Femur (tissue), 1 donor: ENCODE data around the gene AGBL4.

Source experiments
- DNase-seq: peaks from one replicate; pipeline ENCODE4 v3.0.0-alpha.2; 2017

AGBL4 gene

DNA sequence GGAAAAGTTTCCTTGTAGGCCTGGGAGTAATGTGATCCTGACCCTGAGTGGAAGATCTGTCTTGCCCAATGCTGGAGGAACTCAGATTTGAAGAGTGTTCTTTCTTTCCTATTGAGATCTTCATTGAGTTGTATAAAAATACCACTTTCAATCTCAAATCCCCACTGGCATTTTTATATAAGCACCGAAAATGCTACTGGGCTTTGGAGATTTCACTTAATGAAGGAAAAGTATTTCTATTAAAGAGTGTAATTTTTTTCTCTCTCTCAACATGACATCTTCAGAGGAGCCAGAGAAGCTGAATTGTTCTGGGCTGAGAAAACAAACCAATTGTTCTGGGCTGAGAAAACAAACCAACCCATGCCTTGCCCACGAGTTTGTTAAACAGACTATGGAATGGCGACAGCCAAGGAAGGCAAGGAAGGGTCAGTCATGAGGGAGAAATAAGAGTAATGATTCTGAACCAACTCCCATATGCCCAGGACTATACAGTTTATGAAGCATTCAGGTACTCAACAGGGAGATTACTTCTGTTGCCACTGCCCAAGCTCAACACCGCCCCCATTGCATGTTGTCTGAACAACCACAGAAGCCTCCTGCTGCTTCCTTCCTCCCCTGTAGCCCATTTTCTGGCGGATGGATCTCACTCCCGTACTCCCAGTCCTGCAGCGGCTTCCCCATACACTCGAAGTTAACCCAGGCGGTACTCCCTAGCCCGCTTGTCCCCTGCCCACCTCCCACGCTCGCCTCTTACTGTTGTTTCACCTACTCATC lies 1350.2 kb downstream of the AGBL4 start:
- no peak for DNase-seq

GRCh38 chr1:48671578-48671977 lies 1352.2 kb downstream of the AGBL4 start:
- DNase-seq, result no peak

DNA sequence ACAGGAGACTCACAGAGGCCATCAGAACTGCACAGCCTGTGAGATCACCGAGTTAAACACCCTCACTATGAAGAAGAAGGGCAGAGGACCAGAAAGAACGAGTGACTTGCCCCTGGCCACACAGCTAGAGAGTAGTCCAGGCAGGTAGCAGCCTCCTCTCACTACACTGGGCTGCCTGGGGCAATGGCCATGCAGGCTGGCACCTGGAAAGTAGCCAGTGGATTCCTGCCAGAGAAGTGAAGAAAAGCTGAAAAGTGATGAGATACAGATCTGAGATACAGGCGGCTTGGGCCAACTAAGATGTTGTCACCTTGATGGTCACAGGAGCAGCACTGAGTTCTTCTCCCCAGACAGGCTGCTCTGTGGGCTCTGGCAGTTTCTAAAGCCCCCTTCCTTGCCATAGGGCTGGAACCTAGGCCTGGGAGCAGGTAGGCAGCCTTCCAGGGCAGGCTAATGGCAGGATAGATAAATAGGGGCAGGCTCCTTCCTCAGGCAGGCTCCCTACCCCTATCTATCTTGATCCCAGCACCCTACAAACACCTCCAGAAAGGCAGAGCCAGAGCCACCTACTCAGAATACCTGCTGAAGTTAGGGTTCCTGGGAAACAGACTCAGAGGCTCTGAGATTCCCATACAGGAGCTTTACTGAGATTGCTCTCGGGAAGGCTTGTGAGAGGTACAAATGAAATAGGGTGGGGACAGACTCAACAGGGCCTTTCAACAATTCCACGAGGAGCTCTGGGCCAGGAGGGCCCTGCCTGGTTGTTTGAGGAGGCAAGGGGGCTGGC lies 1353.3 kb downstream of the AGBL4 start:
- no peak for DNase-seq

- no peak for DNase-seq
Observed at GRCh38 chr1:48668339-48668738, 1355.4 kb downstream of the AGBL4 start.

- no peak for DNase-seq
Observed at GRCh38 chr1:48667782-48668181, 1356.0 kb downstream of the AGBL4 start.

DNA sequence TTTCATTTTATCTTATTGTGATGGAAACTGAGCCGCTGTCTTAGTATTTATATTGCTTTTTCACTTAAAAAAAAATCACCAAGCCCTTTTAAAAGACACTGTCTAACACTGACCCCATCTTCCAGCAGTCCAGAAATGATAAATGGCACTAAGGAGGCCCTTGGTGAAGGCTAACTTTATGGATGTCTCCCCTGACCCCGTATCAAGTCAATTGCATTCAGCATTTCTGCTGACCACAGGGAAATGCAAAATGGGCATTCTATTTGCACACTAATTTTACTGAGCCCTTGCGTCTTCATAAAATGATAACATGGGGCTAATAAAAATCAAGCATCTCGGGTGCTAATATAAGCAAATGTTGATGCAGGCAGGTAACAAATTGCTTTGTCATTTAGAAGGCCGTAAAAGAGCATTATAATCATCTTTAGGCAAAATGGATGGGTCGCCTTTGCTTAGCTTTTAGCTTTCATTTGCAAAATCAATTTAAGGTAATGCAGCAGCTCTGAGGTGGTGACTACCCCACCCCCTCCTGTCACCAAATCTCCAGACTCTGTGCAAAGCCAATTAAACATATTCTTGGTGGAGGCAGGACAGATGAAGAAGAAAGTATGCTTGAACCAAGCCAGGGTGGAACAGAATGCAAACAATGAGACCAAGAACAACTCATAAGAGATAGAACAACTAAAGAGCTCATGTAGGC lies 1357.9 kb downstream of the AGBL4 start:
- DNase-seq, result no peak

DNA sequence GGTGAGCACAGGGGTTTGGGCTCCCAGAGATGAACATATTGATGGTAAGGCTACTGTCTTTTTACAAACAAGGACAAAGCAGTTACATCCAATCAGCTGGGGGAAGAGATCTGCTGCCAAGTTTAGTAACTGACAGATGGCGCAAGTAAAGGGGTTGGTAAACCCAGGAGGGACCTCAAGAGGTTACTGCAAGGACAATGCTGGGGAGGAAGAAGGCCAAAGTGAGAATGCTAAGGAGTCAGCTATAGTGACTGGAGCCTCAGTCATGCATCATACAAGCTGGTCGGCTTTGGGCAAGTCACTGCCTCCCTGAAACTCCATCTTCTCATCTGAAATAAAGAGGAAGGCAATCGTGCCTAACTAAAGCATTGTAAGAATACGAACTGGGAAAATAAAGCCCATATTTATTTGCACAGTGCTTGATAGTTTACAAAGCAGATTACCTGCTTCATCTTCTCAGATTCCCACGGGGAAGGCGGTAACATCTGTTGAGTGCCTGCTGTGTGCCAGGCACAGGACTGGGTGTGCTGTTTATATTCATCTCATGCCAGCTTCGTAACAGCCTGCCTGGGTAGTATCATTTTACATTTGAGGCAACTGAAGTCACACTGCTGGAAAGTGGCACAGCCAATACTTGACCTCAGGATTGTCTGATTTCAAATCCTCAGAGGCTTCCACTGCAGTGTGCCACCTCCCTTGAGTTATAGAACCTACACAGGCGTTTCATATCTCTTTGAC lies 1361.9 kb downstream of the AGBL4 start:
- no peak for DNase-seq

DNA sequence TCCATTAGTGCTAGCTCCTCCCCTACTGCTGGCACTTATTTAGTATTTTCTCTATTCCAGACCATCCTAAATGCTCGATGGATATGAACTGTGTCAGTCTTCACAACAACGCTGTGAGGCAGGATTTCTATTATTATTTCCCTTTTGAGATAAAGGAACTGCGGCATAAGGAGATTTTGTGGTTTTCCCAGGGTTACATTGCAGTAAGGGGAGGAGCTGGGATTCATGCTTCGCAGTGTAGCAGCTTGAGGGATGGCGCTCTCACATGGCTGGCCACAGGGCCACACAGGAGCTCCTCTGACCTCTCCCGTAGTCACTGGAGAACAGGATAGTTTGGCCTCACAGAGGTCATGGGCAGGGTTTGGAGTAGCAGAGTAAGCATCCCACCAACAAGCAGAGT lies 1364.0 kb downstream of the AGBL4 start:
- no peak for DNase-seq

DNA sequence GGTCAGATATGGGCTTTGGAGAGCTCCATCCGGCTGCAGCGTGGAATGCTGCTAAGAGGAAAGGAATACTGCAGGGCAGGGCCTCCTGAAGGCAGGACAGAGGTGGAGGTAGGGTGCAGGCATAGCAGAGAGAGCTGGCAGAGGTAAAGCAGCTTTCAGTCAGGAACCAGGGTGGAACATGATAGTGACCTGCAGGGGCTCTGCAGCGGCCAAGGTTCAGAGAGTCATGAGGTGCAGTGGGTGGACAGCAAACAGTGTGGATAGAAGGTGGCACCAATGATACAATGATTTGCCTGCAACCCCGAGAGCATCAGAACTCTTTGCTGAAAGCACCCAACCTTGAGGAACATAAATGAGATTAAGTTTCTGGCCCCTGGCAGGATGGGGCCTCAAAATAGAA lies 1366.3 kb downstream of the AGBL4 start:
- no peak for DNase-seq

DNA sequence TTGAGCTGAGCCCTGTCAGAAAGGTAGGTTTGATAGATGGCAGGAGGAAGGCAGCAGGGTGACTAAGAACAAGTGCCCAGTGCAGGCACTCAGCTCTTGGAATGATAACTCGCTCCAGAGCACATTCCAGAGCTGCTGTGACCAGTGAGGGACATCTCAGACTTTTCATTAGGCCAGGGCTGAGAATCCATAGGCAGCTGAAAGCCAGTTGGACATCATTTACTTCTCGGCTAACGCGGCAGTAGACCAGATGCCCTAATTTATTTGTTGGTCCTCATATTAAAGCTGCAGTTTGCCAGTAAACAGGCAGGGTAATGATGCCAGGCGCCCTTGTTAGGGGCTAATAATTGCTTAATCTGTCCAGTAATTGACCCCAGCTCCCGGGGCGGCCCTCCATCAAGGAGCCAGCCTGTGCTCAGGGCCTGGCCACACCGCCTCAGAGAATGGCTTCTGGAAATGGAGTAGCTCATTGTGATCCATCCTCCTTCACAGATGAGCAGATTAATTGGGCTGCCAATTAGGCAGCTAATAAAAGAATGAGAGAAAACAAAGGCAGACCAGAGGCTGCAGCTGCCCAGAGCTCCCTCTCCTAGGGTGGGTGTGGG lies 1369.0 kb downstream of the AGBL4 start:
- no peak for DNase-seq

- DNase-seq, result no peak
Observed at GRCh38 chr1:48652334-48652733, 1371.4 kb downstream of the AGBL4 start.

DNA sequence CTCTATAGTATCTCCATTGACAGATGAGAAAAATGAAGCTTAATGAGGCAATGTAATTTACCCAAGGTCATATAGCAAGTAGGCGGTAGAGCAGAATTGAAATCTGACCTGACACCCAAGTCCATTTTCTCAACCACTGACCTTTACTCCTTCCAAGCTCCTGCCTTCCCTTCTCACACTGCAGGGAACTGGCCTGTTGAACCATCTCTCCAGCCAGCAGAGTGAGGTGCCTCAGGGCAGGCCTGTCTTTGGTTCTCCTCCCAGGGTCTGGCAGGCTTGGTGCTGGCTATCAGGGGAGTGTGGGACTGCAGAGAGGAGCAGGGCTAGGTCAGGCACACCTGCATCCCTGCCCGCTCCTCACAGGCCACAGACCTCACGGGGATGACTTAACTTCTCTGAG lies 1373.9 kb downstream of the AGBL4 start:
- DNase-seq, result no peak

DNA sequence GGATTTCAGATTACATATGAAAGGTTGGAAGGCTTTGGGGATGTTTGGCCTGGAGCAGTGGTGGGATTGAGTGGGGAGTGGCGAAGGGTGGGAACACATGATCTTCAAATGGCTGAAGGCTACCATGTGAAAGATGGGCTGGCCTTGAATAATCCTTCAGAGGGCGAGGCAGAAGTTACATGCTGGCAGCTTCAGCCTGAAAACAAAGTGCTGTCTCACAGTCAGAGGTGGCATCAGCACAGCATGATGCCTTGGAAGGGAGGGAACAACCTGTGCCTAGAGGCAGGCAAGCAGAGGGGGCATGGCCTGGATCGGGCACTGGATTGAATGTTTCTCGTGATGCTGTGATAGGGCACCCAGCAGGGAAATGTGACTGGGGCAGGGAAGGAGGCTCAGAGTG lies 1377.9 kb downstream of the AGBL4 start:
- DNase-seq, result no peak

DNA sequence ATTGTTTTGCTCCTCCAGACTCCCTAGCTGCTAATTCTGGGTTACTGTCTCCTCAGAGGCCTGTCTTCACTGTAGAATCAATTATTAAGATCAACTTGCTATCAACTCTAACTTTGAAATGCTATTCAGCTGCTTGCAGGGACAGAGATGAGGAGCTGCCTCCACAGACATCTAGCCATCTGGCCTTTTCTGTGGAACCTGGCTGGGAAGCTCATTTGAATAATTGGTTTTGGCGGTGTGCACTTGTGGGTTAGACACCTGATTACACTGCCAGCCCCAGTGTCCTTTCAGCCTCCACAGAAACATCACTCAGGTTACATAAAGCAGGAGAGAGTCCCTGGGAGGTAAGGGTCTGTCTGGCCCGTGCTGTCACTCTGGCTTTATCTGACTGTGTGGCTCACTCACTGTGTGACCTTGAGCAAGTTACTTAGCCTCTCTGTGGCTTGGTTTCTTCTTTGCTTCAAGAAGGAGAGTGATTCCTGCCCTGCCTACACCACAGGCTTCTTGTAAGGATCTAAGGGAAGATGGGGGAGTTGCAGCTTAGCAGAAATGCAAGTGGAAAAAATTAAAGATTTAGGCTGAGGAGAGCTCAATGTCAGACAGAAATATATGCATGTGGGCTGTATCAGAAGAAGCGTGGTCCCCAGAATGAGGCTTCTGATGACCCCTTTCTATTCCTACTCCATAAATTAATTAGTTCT lies 1378.7 kb downstream of the AGBL4 start:
- no peak for DNase-seq

DNA sequence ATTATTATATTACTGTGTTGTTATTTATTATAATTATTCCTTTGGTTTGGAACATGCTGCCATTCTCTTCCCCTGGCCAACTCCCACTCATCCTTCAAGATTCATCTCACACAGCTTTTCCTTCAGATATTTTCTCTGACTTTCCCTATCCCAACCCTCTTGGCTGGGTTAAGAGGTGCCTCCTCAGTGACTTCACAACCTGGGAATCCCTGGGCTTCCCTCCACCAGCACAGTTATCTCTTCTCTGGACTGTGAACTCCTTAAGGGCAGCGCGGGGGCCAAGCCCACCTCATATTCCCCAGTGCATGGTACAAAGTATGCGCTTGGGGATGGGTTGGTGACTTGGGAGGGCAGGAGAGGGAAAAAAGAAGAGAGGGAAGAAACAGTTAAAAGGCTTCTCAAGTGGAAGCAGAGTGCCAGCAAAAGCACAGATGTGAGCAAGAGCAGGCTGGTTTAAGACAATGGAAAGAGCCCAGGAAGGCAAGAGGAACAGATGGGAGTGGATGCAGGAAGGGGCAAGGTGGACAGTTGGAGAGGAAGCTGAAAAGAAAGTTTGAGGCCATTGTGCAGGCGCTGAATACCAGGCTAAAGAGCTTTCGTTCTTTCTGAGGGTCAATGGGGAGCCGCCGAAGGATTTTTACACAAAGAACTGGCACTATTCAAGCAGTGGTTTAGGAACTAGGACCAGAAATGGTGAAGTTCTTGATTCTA lies 1379.4 kb downstream of the AGBL4 start:
- no peak for DNase-seq

- DNase-seq, result no peak
Observed at GRCh38 chr1:48643193-48643592, 1380.6 kb downstream of the AGBL4 start.

- DNase-seq, result no peak
Observed at GRCh38 chr1:48640836-48641492, 1382.8 kb downstream of the AGBL4 start.

GRCh38 chr1:48629867-48630266 lies 1393.9 kb downstream of the AGBL4 start:
- no peak for DNase-seq

- DNase-seq, result peak; percentile 34
Observed at GRCh38 chr1:48627486-48627885, 1396.3 kb downstream of the AGBL4 start.

DNA sequence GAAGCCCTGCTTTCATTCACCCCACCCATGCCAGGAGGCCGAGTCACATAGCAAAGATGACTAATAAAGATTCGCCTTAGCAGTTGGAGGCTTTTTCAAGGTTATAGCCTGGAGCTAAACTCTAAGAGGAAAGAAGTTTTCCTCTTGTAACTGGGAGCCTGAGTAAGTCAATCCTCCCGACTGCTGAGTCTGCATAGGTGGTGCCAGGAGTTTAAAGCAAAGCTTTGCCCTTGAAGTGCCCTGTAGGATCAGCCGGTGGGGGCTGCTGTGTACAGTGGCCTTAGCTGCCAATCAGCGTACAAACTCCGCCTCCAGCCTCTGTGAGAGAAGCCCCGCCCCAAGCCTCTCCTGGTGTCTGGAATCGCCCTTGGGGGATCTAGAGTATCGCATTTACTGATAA lies 1404.2 kb downstream of the AGBL4 start:
- peak; percentile 31 for DNase-seq

- no peak for DNase-seq
Observed at GRCh38 chr1:48617252-48617651, 1406.5 kb downstream of the AGBL4 start.
